SH-SY5Y (cell line): Measurements from ENCODE around the gene DIP2C.

Experiments used
- GATA2 ChIP-seq: IDR thresholded peaks from 2 replicates; pipeline ENCODE4 v1.6.1; 2011; ENCODE audit warnings: mild to moderate bottlenecking, low read depth, low read length
- GATA3 ChIP-seq: IDR thresholded peaks from 2 replicates; pipeline ENCODE4 v1.6.1; 2011; ENCODE audit warnings: low read depth, mild to moderate bottlenecking, low read length, moderate library complexity

DNA sequence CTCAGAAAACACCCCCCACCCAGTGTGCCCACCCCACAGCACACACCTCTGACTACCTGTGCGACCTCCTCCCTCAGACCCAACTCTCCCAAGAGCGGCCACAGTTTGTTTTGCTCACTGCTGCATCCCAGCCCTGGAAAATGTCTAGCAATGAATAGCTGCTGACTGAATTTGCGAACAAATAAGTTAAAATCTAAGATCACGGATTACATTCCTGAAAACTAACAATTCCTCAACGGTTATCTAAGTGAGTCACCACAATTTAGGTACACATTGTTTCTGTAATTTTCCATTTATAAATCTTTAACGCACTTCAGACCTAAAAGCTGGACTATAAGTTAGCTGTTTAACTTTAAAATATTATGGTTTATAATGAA lies 319.0 kb downstream of the DIP2C start:
- TF ChIP-seq GATA2 (no peak), GATA3 (no peak)
